NB4 (cell line): ENCODE measurements around the gene SYS1.
A peak's percentile ranks its signal among the peaks of the same experiment; 100 is the strongest.

Source experiments
- DNase-seq: peaks from one replicate; pipeline ENCODE4 v3.0.0; 2010; ENCODE audit warnings: low read depth
- H3K4me3 ChIP-seq: one replicate; pipeline ENCODE4 v1.5.1; 2011; ENCODE audit warnings: mild to moderate bottlenecking, low read depth, low read length, moderate library complexity
- CTCF ChIP-seq: IDR thresholded peaks from one replicate; pipeline ENCODE4 v1.5.1; 2012; ENCODE audit warnings: low read depth, low read length
- MAX ChIP-seq: IDR thresholded peaks from 2 replicates; pipeline ENCODE4 v1.6.1; 2011; ENCODE audit warnings: low read depth, low read length
- MYC ChIP-seq: IDR thresholded peaks from 2 replicates; pipeline ENCODE4 v1.6.1; 2011; ENCODE audit warnings: low read depth, low read length
- POLR2A ChIP-seq: IDR thresholded peaks from 2 replicates; pipeline ENCODE4 v1.6.1; 2011; ENCODE audit warnings: mild to moderate bottlenecking; ENCODE audit not compliant: insufficient read length; ENCODE audit errors: extremely low read depth

The SYS1 gene

GRCh38 chr20:45408646-45409213 is 45.8 kb downstream of the SYS1 start:
- TF ChIP-seq POLR2A (no peak), CTCF (no peak), MAX (no peak), MYC (no peak)
- H3K4me3 ChIP-seq: no peak overlapping the region
- peak; percentile 42 for DNase-seq

- DNase-seq: no peak
- TF ChIP-seq MYC (no peak), POLR2A (no peak), MAX (no peak), CTCF (no peak)
- no peak overlapping the region for H3K4me3 ChIP-seq
These were observed 46.7 kb downstream of the SYS1 start for GRCh38 chr20:45409521-45410272.

GRCh38 chr20:45410887-45411286 is 47.9 kb downstream of the SYS1 start:
- DNase-seq: no peak
- H3K4me3 ChIP-seq: no peak overlapping the region
- TF ChIP-seq MYC (no peak), POLR2A (no peak), CTCF (no peak), MAX (no peak)

GRCh38 chr20:45412653-45413052 is 49.7 kb downstream of the SYS1 start:
- no peak for DNase-seq
- H3K4me3 ChIP-seq: no peak overlapping the region
- TF ChIP-seq POLR2A (no peak), CTCF (no peak), MYC (no peak), MAX (no peak)

- no peak overlapping the region for H3K4me3 ChIP-seq
- TF ChIP-seq POLR2A: no peak
- no peak for TF ChIP-seq MAX
- no peak for TF ChIP-seq MYC
- no peak for TF ChIP-seq CTCF
- no peak for DNase-seq
These were observed 50.5 kb downstream of the SYS1 start for GRCh38 chr20:45413479-45413878.
